Calu3 (cell line): ENCODE results near the gene COPZ1. TPM values are rescaled to one million over a fixed set of nuclear protein-coding genes. Genes with fewer than 3 reads are reported as not detected.

Source experiments
- BruUV-seq: library from RNA; stranded (reverse); fragments of 400-500 nt; replicated peaks from 2 replicates; lab custom pipeline; 2021; lab: Mats Ljungman, UMichigan
- CTCF ChIA-PET: fragments of 300-600 bp; sonication (Branson Sonifier 250); formaldehyde crosslinking; loops from one replicate; lab custom pipeline; 2022; ENCODE audit warnings: antibody characterized with exemption; lab: Charles Lee
- DNase-seq: peaks from one replicate; pipeline ENCODE4 v3.0.0; 2022
- H3K27ac Mint-ChIP-seq: one replicate; pipeline ENCODE4 v1.8.0; 2022; ENCODE audit warnings: mixed read lengths; ENCODE audit not compliant: unreplicated experiment
- H3K27me3 Mint-ChIP-seq: one replicate; pipeline ENCODE4 v1.8.0; 2022; ENCODE audit warnings: mixed read lengths; ENCODE audit not compliant: unreplicated experiment
- H3K36me3 Mint-ChIP-seq: one replicate; pipeline ENCODE4 v1.8.0; 2022; ENCODE audit warnings: mild to moderate bottlenecking, moderate library complexity, mixed read lengths; ENCODE audit not compliant: insufficient read depth, unreplicated experiment
- H3K4me1 Mint-ChIP-seq: one replicate; pipeline ENCODE4 v1.8.0; 2022; ENCODE audit warnings: mild to moderate bottlenecking, low read depth, mixed read lengths; ENCODE audit not compliant: unreplicated experiment
- H3K4me3 Mint-ChIP-seq: one replicate; pipeline ENCODE4 v1.8.0; 2022; ENCODE audit warnings: mild to moderate bottlenecking, low read depth, moderate library complexity, mixed read lengths; ENCODE audit not compliant: unreplicated experiment
- H3K9me3 Mint-ChIP-seq: one replicate; pipeline ENCODE4 v1.8.0; 2022; ENCODE audit warnings: low read depth, mixed read lengths; ENCODE audit not compliant: unreplicated experiment
- CTCF ChIP-seq: fragments of 200-600 bp; IDR thresholded peaks from one replicate; pipeline ENCODE4 v1.8.0; 2022; ENCODE audit warnings: antibody characterized with exemption; ENCODE audit not compliant: unreplicated experiment
- intact Hi-C: fragments of 100-400 bp; cut with micrococcal nuclease; formaldehyde crosslinking; loops from one replicate; pipeline ENCODE4 v1.10.0; 2022; ENCODE audit not compliant: unreplicated experiment
- total RNA-seq: library from RNA; stranded (reverse); gene quantifications from 2 replicates; pipeline ENCODE4 v1.2.3, GENCODE V29; 2022

Gene COPZ1
- total RNA-seq, 1 experiment from 2014 or later, result 173 TPM

- H3K27me3 Mint-ChIP-seq, result no peaks in the 10 kb centered on the region
- H3K9me3 Mint-ChIP-seq, result no peaks in the 10 kb centered on the region
- intact Hi-C loops, result no loop called here
- peaks cover 9% of the 10 kb centered on the region for H3K36me3 Mint-ChIP-seq
- CTCF ChIA-PET, result no interaction called here
- no peak for DNase-seq
- no TSS peak for BruUV-seq
- no peak for TF ChIP-seq CTCF
- H3K4me3 Mint-ChIP-seq, result no peak overlapping the region
- H3K4me1 Mint-ChIP-seq, result peaks cover 8% of the 10 kb centered on the region
- no peak overlapping the region for H3K27ac Mint-ChIP-seq
Observed at GRCh38 chr12:54356228-54356627, 31.3 kb downstream of the COPZ1 start.

- Mint-ChIP-seq H3K36me3 (peaks cover 4% of the 10 kb centered on the region), H3K4me1 (peaks cover 8% of the 10 kb centered on the region), H3K27me3 (no peaks in the 10 kb centered on the region), H3K27ac (no peak overlapping the region), H3K4me3 (no peak overlapping the region), H3K9me3 (no peaks in the 10 kb centered on the region)
- no peak for TF ChIP-seq CTCF
- DNase-seq, result no peak
- no TSS peak for BruUV-seq
- CTCF ChIA-PET, result interaction anchor here (0.5 kb wide), 1 partner anchor 32 kb away, joined by 3 read pairs; the partner anchor contains the start of gene COPZ1
- intact Hi-C loops, result no loop called here
Observed at GRCh38 chr12:54356951-54357356, 32.0 kb downstream of the COPZ1 start.

GRCh38 chr12:54357506-54358190 lies 32.7 kb downstream of the COPZ1 start:
- Mint-ChIP-seq H3K27ac (no peak overlapping the region), H3K9me3 (no peaks in the 10 kb centered on the region), H3K4me1 (peaks cover 8% of the 10 kb centered on the region), H3K27me3 (peaks cover 2% of the 10 kb centered on the region), H3K36me3 (peaks cover 4% of the 10 kb centered on the region), H3K4me3 (no peak overlapping the region)
- TF ChIP-seq CTCF, result no peak
- BruUV-seq, result no TSS peak
- DNase-seq, result no peak
- CTCF ChIA-PET, result interaction anchor here (0.6 to 2.3 kb wide), 2 partner anchors 33 to 142 kb away, joined by 3 to 7 read pairs; partner anchors contain the start of gene COPZ1
- intact Hi-C loops, result loop anchor here (2.0 kb wide), 1 partner anchor 33 kb away; the partner anchor contains the start of gene COPZ1

GRCh38 chr12:54358191-54358944 lies 33.4 kb downstream of the COPZ1 start:
- intact Hi-C loops, result loop anchor here (2.0 kb wide), 1 partner anchor 34 kb away; the partner anchor contains the start of gene COPZ1
- no peak for TF ChIP-seq CTCF
- CTCF ChIA-PET, result interaction anchor here (0.6 to 3.5 kb wide), 14 partner anchors 21 to 143 kb away, joined by 3 to 13 read pairs (median 6); partner anchors contain the start of genes CBX5 and COPZ1
- DNase-seq, result no peak
- Mint-ChIP-seq H3K9me3 (no peaks in the 10 kb centered on the region), H3K27ac (no peak overlapping the region), H3K36me3 (peaks cover 4% of the 10 kb centered on the region), H3K4me3 (no peak overlapping the region), H3K4me1 (peaks cover 8% of the 10 kb centered on the region), H3K27me3 (peaks cover 9% of the 10 kb centered on the region)
- BruUV-seq, result no TSS peak
